ENCODE measurements around the gene AKIRIN1.
"Not testable (repeated sequence)": the region's sequence is repeated elsewhere in the genome, so short reads cannot be mapped to it uniquely, and the experiment has no call there.

Gene AKIRIN1, protein sequence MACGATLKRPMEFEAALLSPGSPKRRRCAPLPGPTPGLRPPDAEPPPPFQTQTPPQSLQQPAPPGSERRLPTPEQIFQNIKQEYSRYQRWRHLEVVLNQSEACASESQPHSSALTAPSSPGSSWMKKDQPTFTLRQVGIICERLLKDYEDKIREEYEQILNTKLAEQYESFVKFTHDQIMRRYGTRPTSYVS

DNA sequence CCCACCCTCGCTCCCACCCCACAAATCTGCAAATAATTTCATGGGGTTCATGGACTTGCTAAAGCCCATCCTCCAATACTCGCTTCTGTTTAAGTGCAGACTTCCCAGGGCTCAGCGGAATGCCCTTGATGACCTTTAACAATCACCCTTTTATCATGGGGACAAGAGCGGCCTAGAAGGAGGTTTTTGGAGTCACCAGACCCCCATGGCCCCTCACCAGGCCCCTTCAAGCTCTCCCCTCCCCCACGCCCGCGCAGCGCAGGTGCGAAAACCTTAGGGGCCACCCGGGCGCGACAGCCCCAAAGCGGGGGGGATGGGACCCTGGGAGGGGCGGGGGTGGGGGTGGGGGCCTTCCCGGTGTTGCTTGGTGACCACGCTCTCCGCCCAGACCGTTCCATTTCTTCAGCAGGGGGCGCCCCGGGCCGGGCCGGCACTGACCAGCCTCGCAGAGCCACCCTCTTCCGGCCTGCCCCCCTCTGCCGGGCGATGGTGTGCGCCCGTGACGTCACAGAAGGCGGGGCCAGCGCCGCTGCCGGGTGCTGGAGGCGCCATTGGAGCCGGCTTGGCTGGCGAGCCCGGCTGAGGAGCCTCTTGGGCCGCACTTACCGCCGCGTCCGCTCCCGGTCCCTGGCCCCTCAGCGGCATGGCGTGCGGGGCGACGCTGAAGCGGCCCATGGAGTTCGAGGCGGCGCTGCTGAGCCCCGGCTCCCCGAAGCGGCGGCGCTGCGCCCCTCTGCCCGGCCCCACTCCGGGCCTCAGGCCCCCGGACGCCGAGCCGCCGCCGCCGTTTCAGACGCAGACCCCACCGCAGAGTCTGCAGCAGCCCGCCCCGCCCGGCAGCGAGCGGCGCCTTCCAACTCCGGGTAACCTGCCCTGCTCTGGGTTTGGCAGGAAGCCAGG, at the start of gene AKIRIN1:
Gene AKIRIN1, plus strand, starts transcription at position 539 of the 900 bp plus-strand sequence. Its CDS starts 105 bp downstream, at position 644.
- peak; percentile 97 for DNase-seq

- DNase-seq = no peak
These were observed 49.5 kb upstream of the AKIRIN1 start, which contains the start of gene RHBDL2 for GRCh38 chr1:38941527-38942019. Gene RHBDL2, minus strand, starts transcription at chr1:38941830. Its CDS starts 22,618 bp downstream, at chr1:38919212.

- no peak for DNase-seq
These were observed 48.2 kb upstream of the AKIRIN1 start for GRCh38 chr1:38942664-38943428.

GRCh38 chr1:38944547-38944946, 46.5 kb upstream of the AKIRIN1 start:
- DNase-seq = no peak

GRCh38 chr1:38950553-38950952, 40.5 kb upstream of the AKIRIN1 start:
- no peak for DNase-seq

DNA sequence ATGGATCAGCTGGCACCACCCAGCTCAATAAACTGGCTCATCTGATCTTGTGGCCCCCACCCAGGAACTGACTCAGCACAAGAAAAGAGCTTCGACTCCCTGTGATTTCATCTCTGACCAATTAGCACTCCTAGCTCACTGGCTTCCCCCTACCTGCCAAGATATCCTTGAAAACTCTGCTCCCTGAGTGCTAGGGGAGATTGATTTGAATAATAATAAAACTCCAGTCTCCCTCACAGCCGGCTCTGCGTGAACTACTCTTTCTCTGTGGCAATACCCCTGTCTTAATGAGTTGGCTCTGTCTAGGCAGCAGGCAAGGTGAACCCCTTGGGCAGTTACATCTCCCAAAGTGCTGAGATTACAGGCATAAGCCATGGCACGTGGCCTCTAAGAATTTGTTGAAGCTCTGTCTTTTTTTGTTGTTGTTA, 37.6 kb upstream of the AKIRIN1 start:
- DNase-seq = no peak

DNA sequence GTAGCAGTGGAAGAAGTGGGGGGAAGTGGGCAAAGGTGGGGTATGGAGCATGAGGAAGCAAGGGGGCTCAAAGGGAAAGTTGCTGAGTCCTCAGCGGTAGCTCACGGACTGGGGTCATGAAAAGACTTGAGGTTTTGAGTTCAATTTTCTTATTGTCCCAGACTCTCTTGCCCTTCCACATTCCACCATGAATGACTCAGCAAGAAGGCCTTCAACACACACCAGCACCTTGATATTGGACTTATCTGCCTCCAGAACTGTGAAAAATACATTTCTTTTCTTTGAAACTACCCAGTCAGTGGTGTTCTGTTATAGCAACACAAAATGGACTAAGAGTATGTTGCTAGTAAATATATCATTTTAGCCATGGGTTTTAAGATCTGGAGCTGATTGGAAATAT, 32.1 kb upstream of the AKIRIN1 start:
- no peak for DNase-seq

DNA sequence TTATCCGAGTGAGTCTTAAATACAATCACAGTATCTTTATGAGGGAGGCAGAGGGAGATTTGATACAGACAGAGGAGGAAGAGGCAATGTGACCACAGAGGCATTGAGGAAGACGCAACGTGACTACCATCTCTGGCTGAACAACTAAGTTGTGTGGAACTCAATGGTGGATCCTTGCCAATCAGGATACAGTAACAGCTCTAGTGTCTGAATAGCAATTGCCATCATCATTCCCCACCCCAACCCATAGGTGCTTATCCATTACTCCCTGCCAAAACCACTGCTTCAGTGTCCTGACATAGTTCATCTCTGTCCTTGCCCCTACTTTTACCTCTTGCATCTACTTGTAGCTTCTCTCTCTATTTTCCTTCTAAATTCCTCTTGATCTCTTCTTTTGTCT, 29.0 kb upstream of the AKIRIN1 start:
- DNase-seq = no peak

DNA sequence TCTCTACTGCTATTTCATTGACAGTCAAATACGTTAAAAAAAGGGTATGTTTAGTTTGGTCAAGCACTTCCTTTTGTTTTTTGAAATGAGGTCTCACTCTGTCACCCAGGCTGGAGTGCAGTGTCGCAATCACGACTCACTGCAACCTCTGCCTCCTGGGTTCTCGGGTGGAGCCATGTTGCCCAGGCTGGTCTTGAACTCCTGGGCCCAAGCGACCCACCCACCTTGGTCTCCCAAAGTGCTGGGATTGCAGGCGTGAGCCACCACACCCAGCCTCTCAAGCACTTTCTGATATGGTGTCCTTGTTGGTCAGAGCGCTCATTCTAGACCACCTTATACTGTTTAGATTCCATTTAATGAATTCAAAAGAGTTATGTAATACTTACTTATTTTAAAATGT, 28.5 kb upstream of the AKIRIN1 start:
- no peak for DNase-seq

DNA sequence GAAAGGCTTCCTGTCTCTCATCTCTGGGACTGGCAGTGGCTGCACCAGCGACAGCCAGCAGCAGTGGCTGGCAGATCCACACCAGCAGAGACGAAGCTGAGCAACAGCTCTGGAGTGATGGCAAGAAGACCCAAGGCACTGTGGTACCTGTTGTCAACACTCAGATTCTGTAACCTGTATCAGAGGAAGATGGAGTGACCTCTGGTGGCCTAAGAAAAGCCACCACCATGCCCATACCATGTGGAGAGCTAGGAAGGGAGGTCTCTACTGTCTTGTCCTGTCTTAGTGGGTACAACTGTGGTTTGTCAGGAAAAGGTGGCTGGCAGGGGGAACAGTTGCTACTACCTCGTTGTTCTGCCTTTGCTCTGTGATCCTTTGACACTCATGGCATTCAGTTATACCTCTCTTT, 26.9 kb upstream of the AKIRIN1 start:
- DNase-seq = peak; percentile 31

DNA sequence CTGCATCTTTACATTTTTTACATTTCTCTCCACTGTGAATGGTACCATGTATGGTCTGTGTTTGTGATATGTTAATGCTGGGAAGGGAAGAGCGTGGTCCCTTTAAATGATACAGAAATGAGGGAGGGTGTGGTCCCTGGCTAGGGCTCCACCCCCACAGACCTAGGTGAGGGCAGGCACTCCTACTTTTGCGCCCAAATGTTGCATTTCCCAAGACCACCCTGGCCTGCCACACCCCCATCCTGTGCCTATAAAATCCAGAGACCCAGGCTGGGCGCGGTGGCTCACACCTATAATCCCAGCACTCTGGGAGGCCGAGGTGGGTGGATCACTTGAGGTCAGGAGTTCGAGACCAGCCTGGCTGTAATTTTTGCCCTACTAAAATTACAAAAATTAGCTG, 17.9 kb upstream of the AKIRIN1 start:
- DNase-seq = not testable (repeated sequence)

- DNase-seq = no peak
These were observed 17.2 kb upstream of the AKIRIN1 start for GRCh38 chr1:38973659-38974437.

DNA sequence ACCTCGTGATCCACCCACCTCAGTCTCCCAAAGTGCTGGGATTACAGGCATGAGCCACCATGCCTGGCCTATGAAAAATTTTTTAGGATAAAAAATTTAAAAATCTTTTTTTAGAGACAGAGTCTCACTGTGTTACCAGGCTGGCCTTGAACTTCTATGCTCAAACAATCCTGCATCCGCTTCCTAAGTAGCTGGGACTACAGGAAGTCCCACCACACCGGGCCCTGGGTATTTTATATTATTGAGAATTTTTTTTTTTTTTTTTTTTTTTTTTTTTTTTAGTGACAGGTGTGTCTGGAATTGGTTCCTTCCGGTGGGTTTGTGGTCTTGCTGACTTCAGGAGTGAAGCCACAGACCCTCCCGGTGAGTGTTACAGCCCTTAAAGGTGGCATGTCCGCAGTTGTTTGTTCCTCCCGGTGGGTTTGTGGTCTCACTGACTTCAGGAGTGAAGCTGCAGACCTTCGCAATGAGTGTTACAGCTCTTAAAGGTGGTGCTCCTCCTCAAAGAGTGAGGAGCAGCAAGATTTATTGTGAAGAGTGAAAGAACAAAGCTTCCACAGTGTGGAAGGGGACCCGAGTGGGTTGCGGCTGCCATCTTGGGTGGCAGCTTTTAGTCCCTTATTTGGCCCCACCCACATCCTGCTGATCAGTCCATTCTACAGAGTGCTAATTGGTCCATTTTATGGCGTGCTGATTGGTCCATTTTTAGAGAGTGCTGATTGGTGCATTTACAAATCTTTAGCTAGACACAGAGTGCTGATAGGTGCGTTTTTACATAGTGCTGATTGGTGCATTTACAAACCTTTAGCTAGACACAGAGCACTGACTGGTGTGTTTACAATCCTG, 13.5 kb upstream of the AKIRIN1 start:
- DNase-seq = peak; percentile 86

DNA sequence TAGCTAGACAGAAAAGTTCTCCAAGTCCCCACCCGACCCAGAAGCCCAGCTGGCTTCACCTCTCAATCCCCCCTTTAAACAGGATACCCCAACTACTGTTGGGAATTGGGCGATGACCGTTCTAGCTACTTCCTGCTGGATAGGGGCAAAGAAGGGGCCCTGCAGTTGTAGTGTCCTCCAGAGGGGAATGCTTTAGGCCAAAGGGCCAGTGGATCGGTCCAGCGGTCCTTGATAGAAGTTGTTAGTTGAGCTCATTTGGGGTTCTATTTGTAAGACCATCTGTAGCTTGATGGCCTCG, 12.9 kb upstream of the AKIRIN1 start:
- DNase-seq = not testable (repeated sequence)

DNA sequence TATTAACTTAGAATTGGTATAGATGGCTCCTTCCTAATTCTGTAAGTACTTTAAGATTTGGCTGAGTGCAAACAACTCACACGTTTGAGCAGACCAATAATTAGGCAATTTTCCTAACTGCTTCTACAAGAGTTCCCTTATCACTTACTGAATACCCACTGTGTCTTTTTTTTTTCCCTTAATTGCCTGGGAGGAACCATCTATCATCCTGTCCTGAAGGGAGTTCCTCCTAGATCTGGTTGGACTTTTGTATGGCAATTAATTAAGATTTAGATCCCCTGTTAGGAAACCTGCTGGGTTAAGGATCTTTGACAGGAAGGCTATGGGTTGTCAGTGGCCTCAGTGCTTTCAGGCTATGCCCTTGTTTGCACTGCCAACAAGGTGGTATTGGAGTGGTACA, 11.7 kb upstream of the AKIRIN1 start:
- not testable (repeated sequence) for DNase-seq

DNA sequence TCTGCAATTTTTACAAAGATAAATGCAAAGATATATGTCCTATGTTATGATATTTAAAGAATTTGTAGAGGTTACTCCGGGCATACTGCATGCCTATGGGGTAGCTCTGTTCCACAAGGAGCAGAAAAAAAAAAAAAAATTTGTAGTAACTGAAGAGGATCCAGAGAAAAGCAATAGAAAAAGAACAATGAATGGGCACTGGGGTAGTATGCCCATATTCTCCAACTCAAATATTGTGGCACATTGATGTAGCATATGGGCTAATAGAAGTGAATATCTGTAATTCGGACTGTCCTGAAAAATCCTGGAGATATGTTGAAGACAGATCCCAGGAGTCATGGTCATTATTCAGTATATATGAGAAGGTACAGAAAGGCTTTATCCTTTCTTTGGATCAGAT, 1.1 kb upstream of the AKIRIN1 start:
- DNase-seq = no peak

GRCh38 chr1:38990386-38990737, 714 bp upstream of the AKIRIN1 start:
- no peak for DNase-seq

DNA sequence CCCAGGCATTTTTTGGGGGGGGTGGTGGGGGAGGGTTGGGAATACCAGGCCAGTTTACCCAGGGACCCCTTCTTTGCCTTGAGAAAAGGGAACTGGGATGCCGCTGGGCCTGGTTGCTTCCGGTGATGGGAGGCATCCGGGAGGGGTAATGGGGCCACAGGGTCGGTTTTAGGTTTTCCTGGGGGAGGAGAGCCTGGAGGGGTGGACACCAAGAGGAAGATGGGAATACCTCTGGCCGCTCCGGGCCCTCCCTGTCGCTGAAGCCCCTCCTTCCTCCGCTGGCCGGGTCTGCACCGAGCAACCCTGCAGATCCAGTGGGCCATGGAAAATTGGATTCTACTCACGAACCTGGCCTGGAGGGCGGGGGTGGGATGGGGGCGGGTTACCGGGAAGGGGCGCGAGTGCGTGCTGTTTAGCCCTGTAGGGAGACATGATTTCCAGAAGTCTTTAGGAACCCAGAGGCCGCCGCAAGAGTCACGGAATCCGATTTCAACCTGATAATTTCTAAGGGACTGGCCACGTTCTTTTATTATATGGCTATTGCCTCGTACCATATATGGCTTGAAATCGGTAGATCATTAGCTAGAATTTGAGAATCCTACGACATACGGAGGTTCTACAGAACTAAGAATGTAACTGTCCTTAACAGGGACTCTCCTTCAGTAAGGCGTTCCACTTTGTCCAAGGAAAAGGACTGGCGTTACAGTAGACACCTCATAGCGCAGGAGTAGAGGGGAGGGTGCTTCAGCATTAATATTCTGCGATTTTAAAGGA, 749 bp downstream of the AKIRIN1 start:
- no peak for DNase-seq

DNA sequence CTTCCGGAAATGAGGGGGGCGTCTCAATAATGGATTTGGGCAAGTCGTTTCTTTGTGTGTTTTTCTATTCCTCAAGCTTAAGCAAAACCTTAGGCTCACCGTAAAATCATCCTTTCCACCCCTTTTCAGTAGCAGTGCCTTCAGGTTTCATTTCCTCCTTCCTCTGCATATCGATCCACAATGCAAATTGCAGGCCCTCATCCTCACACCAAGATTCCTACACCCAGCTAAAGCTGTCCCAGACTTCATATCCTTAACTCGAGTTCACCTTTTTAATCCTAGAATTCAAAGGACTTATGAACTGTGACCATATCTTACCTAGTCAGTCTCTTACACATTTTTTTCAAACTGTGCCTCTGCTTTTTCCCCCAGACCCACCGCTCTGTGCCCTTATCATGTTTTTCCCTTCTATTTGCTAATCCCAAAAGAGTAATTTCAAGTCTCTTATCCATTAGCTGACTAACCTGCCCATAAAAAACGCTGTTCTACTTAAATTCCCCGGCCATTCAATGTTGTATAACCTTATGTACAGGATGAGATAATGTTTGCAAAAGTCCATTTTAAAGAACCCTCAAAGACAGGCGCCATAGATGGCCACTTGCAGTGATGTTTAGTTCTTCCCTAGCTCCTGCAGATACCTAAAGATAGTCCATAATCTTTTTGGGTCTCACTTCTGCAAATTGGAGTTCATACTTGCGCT, 1.5 kb downstream of the AKIRIN1 start:
- DNase-seq = no peak

DNA sequence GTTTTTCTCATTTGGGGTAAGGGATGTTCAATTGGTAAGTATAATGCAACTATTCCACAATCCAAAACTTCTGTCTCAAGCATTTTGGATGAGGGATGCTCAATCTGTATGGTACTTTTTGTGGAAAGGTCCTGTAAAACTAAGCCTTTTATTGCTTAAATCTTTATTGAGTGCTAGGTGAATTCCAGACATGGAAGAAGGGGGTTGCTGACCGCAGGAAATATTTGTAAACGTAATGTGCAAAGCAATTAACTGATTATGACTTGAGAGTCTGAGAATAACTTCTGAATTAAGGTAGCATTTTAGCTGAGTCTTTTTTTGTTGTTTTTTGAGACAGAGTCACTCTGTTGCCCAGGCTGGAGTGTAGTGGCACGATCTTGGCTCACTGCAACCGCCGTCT, 3.1 kb downstream of the AKIRIN1 start:
- DNase-seq = no peak
